Progenitor cell of endocrine pancreas (in vitro differentiated cells): ENCODE measurements around the gene RPLP2. TPM values are rescaled to one million over a fixed set of nuclear protein-coding genes. Genes with fewer than 3 reads are reported as not detected.

Experiments used
- DNase-seq: peaks from one replicate; pipeline ENCODE4 v3.0.0; 2021; ENCODE audit warnings: low spot score; ENCODE audit not compliant: unreplicated experiment
- H3K27ac Mint-ChIP-seq: 2 replicates; pipeline ENCODE4 v1.8.0; 2021; ENCODE audit warnings: mild to moderate bottlenecking, moderate library complexity, mixed read lengths
- H3K27me3 Mint-ChIP-seq: 2 replicates; pipeline ENCODE4 v1.8.0; 2021; ENCODE audit warnings: mixed read lengths
- H3K36me3 Mint-ChIP-seq: 2 replicates; pipeline ENCODE4 v1.8.0; 2022; ENCODE audit warnings: mixed read lengths; ENCODE audit not compliant: insufficient read depth
- H3K4me1 Mint-ChIP-seq: 2 replicates; pipeline ENCODE4 v1.8.0; 2021; ENCODE audit warnings: low read depth, mixed read lengths
- H3K4me3 Mint-ChIP-seq: 2 replicates; pipeline ENCODE4 v1.8.0; 2021; ENCODE audit warnings: low read depth, mild to moderate bottlenecking, moderate library complexity, mixed read lengths
- H3K9me3 Mint-ChIP-seq: 2 replicates; pipeline ENCODE4 v1.8.0; 2021; ENCODE audit warnings: low read depth, mixed read lengths
- CTCF ChIP-seq: fragments of 200-600 bp; sonication (generic); IDR thresholded peaks from one replicate; pipeline ENCODE4 v1.5.0; 2021; ENCODE audit warnings: antibody characterized with exemption, mild to moderate bottlenecking; ENCODE audit not compliant: unreplicated experiment
- total RNA-seq: library from RNA; stranded (reverse); gene quantifications from 2 replicates; pipeline ENCODE4 v1.2.1, GENCODE V29; 2021

The RPLP2 gene
- total RNA-seq, 1 donor from 2014 or later = 1,463 TPM

GRCh38 chr11:844693-845644, 35.2 kb downstream of the RPLP2 start:
- no peak for DNase-seq
- Mint-ChIP-seq H3K36me3 (no peaks in the 10 kb centered on the region), H3K27me3 (peaks cover 3% of the 10 kb centered on the region), H3K27ac (no peak overlapping the region), H3K9me3 (no peaks in the 10 kb centered on the region), H3K4me1 (peaks cover 15% of the 10 kb centered on the region), H3K4me3 (peak overlapping the region; percentile 35)
- TF ChIP-seq CTCF = peak; percentile 25

GRCh38 chr11:845872-846495, 36.2 kb downstream of the RPLP2 start:
- H3K36me3 Mint-ChIP-seq = no peaks in the 10 kb centered on the region
- no peak for TF ChIP-seq CTCF
- H3K4me1 Mint-ChIP-seq = peaks cover 14% of the 10 kb centered on the region
- H3K27me3 Mint-ChIP-seq = peaks cover 5% of the 10 kb centered on the region
- no peaks in the 10 kb centered on the region for H3K9me3 Mint-ChIP-seq
- H3K4me3 Mint-ChIP-seq = no peak overlapping the region
- H3K27ac Mint-ChIP-seq = no peak overlapping the region
- no peak for DNase-seq

- no peaks in the 10 kb centered on the region for H3K9me3 Mint-ChIP-seq
- no peak overlapping the region for H3K27ac Mint-ChIP-seq
- DNase-seq = no peak
- H3K4me1 Mint-ChIP-seq = peaks cover 10% of the 10 kb centered on the region
- H3K36me3 Mint-ChIP-seq = no peaks in the 10 kb centered on the region
- H3K27me3 Mint-ChIP-seq = peaks cover 8% of the 10 kb centered on the region
- TF ChIP-seq CTCF = no peak
- no peak overlapping the region for H3K4me3 Mint-ChIP-seq
Observed at GRCh38 chr11:846496-847098, 36.8 kb downstream of the RPLP2 start.

- Mint-ChIP-seq H3K27me3 (peaks cover 11% of the 10 kb centered on the region), H3K36me3 (no peaks in the 10 kb centered on the region), H3K4me3 (no peak overlapping the region), H3K27ac (no peak overlapping the region), H3K9me3 (no peaks in the 10 kb centered on the region), H3K4me1 (peaks cover 10% of the 10 kb centered on the region)
- DNase-seq = no peak
- TF ChIP-seq CTCF = no peak
Observed at GRCh38 chr11:847876-848275, 38.1 kb downstream of the RPLP2 start.

- Mint-ChIP-seq H3K27ac (peak overlapping the region; percentile 13), H3K36me3 (no peaks in the 10 kb centered on the region), H3K9me3 (no peaks in the 10 kb centered on the region), H3K27me3 (peaks cover 11% of the 10 kb centered on the region), H3K4me1 (peaks cover 9% of the 10 kb centered on the region), H3K4me3 (peak overlapping the region; percentile 38)
- TF ChIP-seq CTCF = peak; percentile 64
- DNase-seq = peak; percentile 41
Observed at GRCh38 chr11:848380-848931, 38.7 kb downstream of the RPLP2 start.
